Sigmoid colon (tissue), 7 donors: Measurements from ENCODE around the gene ACSL5. TPM values are rescaled to one million over a fixed set of nuclear protein-coding genes. Genes with fewer than 3 reads are reported as not detected.

ENCODE experiments used
- DNase-seq: peaks from one replicate; pipeline ENCODE4 v3.0.0-alpha.2; 2019
- H3K27ac ChIP-seq, 4 donors: fragments of 200-600 bp; sonication (generic); one replicate each; pipeline ENCODE4 v1.5.1; 2016 to 2019; ENCODE audit warnings: mild to moderate bottlenecking in 1 of 4
- H3K27me3 ChIP-seq, 3 donors: fragments of 200-600 bp; sonication (generic); one replicate each; pipeline ENCODE4 v1.5.1; 2019; ENCODE audit warnings: mild to moderate bottlenecking in 1 of 3
- H3K36me3 ChIP-seq, 4 donors: fragments of 200-600 bp; sonication (generic); one replicate each; pipeline ENCODE4 v1.5.1; 2016 to 2019
- H3K4me1 ChIP-seq, 4 donors: fragments of 200-600 bp; sonication (generic); one replicate each; pipeline ENCODE4 v1.5.1; 2017 to 2019
- H3K4me3 ChIP-seq, 4 donors: fragments of 200-600 bp; sonication (generic); one replicate each; pipeline ENCODE4 v1.5.1; 2017 to 2019; ENCODE audit warnings: mild to moderate bottlenecking in 2 of 4, moderate library complexity in 1 of 4
- H3K9me3 ChIP-seq, 4 donors: fragments of 200-600 bp in 3 of 4; sonication (generic) in 3 of 4; one replicate each; pipeline versions ENCODE4 v1.5.1 to v1.6.1; 2013 to 2019
- CTCF ChIP-seq, 4 experiments: fragments of 450-650 bp in 3 of 4; fragments of 200-600 bp in 1 of 4; IDR thresholded peaks; one replicate each; pipeline ENCODE4 v1.5.1; 2016 to 2019; ENCODE audit warnings: antibody characterized with exemption in 4 of 4, mild to moderate bottlenecking in 3 of 4, moderate library complexity in 2 of 4
- EP300 ChIP-seq, 4 donors: sonication (generic); formaldehyde crosslinking; IDR thresholded peaks; one replicate each; pipeline ENCODE4 v1.6.1; 2017; ENCODE audit warnings: antibody characterized with exemption in 4 of 4
- POLR2A ChIP-seq, 2 donors: fragments of 450-650 bp; IDR thresholded peaks; one replicate each; pipeline ENCODE4 v1.6.1; 2016; ENCODE audit warnings: antibody characterized with exemption in 2 of 2, mild to moderate bottlenecking in 2 of 2, moderate library complexity in 2 of 2
- POLR2AphosphoS5 ChIP-seq, 4 donors: sonication (generic); formaldehyde crosslinking; IDR thresholded peaks; one replicate each; pipeline ENCODE4 v1.6.1; 2017; ENCODE audit warnings: antibody characterized with exemption in 4 of 4
- WGBS, 2 donors: extraction: QIAGEN DNeasy Blood & Tissue Kit; methylation state at CpG; one replicate each; pipeline ENCODE4 v1.1.7; 2013; 5-methylcytosine and 5-hydroxymethylcytosine counted together
- intact Hi-C: fragments of 100-400 bp; cut with DNase I; formaldehyde crosslinking; loops from one replicate; pipeline ENCODE4 v1.15.1; 2023
- polyA plus RNA-seq, 3 donors: library from polyadenylated mRNA; stranded (reverse); fragments of 200-250 nt; gene quantifications; one replicate each; pipeline ENCODE4 v1.2.3, GENCODE V29; 2013
- total RNA-seq, 4 donors: library from RNA; depleted of rRNA; stranded (reverse); fragments of >200 nt; gene quantifications; one replicate each; pipeline ENCODE4 v1.1.0, GENCODE V29; 2016
- donor health status: healthy with polysubstance abuse.
- donor health status: Bipolar disorder and iron deficiency.
- donor health status: healthy.

ACSL5 gene
- total and polyA plus RNA-seq, 7 donors = 5.3 to 96.8 (median 9.4) TPM

- DNase-seq = no peak
- Histone ChIP-seq H3K4me3 (no peak overlapping the region), H3K4me1 (peaks cover 0 to 19% (median 9%) of the 10 kb centered on the region in 4 donors), H3K27me3 (no peaks in the 10 kb centered on the region), H3K9me3 (no peaks in the 10 kb centered on the region), H3K36me3 (no peaks in the 10 kb centered on the region), H3K27ac (peak overlapping the region in 1 of 4 donors; percentile 59)
- intact Hi-C loops = no loop called here
- no peak for TF ChIP-seq POLR2A (IDR thresholded peaks at IDR 0.05)
- TF ChIP-seq EP300 (IDR thresholded peaks at IDR 0.05) = no peak
- no peak for TF ChIP-seq POLR2AphosphoS5 (IDR thresholded peaks at IDR 0.05)
- TF ChIP-seq CTCF (IDR thresholded peaks at IDR 0.05) = no peak
- 37 to 65% methylated on average over 8 of the region's 8 CpGs for WGBS, 2 donors
These were observed 14.2 kb upstream of the ACSL5 start for GRCh38 chr10:112359606-112360307.

GRCh38 chr10:112360308-112361270 is 13.3 kb upstream of the ACSL5 start:
- Histone ChIP-seq H3K9me3 (no peaks in the 10 kb centered on the region), H3K36me3 (no peaks in the 10 kb centered on the region), H3K27ac (peak overlapping the region; percentile 8 to 59 (median 16)), H3K27me3 (no peaks in the 10 kb centered on the region), H3K4me1 (peaks cover 0 to 19% (median 9%) of the 10 kb centered on the region in 4 donors), H3K4me3 (no peak overlapping the region)
- 20 to 61% methylated on average over 13 of the region's 13 CpGs for WGBS, 2 donors
- intact Hi-C loops = no loop called here
- no peak for DNase-seq
- TF ChIP-seq POLR2AphosphoS5 (IDR thresholded peaks at IDR 0.05) (no peak), CTCF (IDR thresholded peaks at IDR 0.05) (no peak), POLR2A (IDR thresholded peaks at IDR 0.05) (no peak), EP300 (IDR thresholded peaks at IDR 0.05) (no peak)

- H3K4me3 ChIP-seq = no peak overlapping the region
- no peak for DNase-seq
- peak overlapping the region; percentile 8 to 38 (median 22) for H3K27ac ChIP-seq
These were observed 11.8 kb upstream of the ACSL5 start for GRCh38 chr10:112361951-112362751.

More at GRCh38 chr10:112361951-112362751, 11.8 kb upstream of the ACSL5 start:
- no peaks in the 10 kb centered on the region for H3K27me3 ChIP-seq
- WGBS, 2 donors = 13 to 46% methylated on average over 6 of the region's 6 CpGs
- no peaks in the 10 kb centered on the region for H3K36me3 ChIP-seq
- H3K4me1 ChIP-seq = peaks cover 0 to 19% (median 9%) of the 10 kb centered on the region in 4 donors
- TF ChIP-seq CTCF (IDR thresholded peaks at IDR 0.05) (no peak), POLR2A (IDR thresholded peaks at IDR 0.05) (no peak), POLR2AphosphoS5 (IDR thresholded peaks at IDR 0.05) (no peak), EP300 (IDR thresholded peaks at IDR 0.05) (no peak)
- H3K9me3 ChIP-seq = no peaks in the 10 kb centered on the region
- intact Hi-C loops = no loop called here
